IPS-NIHi7 (cell line): ENCODE measurements around the gene IMP4.
"Not testable (repeated sequence)": the region's sequence is repeated elsewhere in the genome, so short reads cannot be mapped to it uniquely, and the experiment has no call there.

Experiments used
- DNase-seq: peaks from one replicate; pipeline ENCODE4 v3.0.0; 2012; ENCODE audit warnings: mixed read lengths; ENCODE audit errors: extremely low spot score

IMP4 gene

DNA sequence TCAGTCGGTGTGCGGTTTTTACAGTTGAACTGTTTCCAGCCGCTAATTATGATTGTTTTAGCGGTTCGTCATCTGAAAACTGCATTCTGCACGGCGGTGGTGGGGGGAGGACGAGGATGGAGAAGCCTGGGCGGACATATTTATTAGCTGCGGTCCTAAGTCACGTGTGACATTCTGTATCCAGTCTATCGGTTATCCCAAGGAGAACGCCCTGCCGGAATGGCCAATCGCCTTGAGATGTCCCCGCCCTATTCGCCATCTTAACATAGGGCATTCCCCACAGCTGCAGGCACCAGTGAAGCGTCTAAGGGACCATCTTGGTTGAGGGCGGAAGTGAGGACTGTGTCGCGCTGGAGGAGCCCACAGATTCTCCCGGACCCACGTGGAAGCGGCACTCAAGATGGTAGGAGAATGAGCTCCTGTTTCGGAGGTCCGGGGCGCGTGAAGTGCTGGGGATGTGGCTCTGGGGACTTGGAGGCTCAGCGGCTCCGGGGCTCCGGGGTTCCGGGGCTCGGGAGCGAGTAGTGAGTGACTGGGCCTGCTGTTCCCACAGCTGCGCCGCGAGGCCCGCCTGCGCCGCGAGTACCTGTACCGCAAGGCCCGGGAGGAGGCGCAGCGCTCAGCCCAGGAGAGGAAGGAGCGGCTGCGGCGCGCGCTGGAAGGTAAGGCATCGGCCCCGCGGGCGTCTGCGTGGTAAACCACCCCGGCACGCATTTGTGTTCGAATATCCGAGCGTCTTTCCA is at the start of gene IMP4:
Gene IMP4, plus strand, starts transcription at position 365 of the 743 bp plus-strand sequence. Its CDS starts 36 bp downstream, at position 401.
- DNase-seq = peak; percentile 93

DNA sequence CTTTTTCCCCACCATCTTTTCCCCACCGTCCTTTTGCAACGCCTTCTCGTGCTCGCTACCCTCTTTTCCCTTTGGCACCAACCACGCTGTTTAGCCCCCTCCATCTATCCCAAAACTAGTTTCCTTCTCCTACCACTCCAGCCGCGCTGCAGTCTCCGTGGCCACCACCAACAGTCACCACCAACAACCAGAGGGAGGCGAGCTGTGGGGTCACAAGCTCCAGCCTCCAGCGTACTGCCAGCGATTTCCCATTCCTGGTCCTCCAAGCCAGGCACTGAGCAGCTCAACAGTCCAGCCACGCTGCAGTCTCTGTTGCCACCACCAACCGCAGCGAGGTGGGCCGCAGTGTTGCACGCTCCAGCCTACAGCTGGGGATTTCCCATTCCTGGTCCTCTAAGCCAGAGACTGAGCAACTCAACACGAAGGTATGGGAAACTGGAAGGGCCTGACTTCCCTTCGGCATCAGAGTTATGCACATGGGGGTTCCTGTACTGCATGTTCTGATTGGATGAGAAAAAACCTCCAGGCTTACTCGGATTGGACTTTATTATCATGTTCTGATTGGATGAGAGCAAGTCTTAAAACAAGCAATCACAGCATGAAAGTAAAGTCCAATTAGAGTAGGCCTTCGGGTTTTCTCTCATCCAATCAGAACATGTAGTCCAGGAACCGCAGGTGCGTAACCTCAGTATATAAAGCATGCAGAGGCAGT is 42.3 kb upstream of the IMP4 start:
- peak; percentile 41 for DNase-seq

DNA sequence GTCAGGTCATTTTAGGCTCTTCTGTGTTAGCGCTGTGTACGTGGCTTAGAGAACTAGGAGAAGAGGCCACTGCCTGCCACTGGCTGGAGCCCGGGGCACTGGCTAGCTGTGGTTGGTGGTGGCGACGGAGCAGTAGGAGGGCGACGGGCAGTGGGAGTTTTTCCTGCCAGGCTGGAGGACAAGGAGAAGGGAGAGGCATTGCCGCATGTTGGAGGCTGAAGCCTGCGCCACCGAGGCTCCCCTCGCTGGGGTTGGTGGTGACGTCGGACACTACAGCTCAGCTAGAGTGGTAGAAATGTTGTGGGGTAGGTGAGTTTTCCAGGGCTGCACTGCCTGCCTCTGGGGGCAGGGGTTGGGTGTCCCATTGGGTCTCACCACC is 41.7 kb upstream of the IMP4 start:
- DNase-seq = no peak

DNA sequence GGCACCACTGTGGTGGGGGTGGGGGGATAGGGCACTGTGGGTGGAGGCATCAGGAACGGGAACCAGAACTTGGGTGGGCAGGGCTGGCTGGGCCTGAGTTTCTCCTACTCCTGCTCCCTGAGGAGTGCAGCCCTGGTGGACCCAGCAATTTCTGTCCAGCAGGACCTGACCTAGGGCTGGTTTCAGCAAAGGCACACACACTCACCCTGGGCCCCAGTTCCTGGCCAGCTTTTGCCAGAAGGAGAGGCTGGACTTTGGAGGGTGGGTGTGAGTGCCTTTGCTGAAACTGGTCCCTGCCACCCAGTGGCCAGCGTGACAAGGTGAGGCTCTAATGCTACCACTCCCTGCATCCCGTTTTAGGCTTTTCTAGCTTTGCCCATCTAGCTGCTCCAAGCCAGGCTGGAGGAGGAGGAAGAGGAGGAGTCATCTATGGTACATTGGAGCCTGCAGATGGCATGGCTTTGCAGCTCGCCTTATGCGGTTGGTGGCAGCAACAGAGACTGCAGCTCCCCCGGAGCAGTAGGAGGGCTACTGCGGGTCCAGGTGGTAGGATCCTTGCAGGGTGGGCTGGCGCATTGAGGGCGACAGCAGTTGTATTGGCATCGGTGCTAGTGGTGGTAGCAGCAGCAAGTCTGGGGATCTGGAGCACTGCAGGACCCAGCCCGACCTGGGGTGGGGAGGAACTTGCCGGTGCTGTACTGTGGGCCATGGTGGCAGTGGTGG is 40.4 kb upstream of the IMP4 start:
- DNase-seq = no peak

DNA sequence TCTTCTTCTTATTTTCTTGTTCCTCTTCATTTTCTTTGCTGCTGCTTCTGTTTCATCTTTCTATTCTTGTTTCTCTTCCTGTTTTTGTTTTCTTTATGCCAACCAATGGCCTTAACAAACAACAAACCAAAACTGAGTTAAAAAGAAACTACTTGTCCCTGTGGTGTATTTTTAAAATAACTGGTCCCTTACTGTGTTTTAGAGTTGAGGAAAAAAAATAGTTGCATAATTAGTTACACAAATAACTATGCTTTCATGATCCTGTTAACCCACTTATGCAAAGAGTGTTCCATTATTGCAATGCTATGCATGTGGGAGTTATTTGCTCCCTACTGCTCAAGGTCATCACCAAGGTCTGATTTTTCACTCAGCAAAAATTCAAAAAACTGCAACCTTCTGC is 39.5 kb upstream of the IMP4 start:
- DNase-seq = no peak

GRCh38 chr2:130304726-130305125 is 38.0 kb upstream of the IMP4 start:
- no peak for DNase-seq

DNA sequence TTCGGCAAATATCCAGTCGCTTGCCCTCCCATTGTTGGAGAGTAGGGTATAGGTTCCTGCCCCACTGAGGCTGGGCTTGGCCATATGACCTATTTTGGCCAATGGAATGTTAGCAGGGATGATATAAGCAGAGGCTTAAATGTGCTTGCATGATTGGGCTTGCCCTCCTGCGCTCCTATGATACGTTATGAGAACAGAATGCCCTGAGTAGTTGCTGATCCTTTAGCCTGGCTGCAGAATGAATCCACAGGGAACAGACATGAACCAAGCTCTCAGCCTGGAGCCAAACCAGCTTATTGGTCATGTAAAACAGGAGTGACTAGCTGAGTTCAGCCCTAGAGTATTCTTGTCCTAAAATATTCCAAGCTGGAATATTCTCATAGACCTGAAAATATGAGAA is 34.8 kb upstream of the IMP4 start:
- DNase-seq = no peak

GRCh38 chr2:130310881-130311280 is 31.8 kb upstream of the IMP4 start:
- no peak for DNase-seq

GRCh38 chr2:130313812-130314334 is 28.8 kb upstream of the IMP4 start:
- DNase-seq = no peak

- no peak for DNase-seq
These were observed 28.3 kb upstream of the IMP4 start for GRCh38 chr2:130314377-130314776.

DNA sequence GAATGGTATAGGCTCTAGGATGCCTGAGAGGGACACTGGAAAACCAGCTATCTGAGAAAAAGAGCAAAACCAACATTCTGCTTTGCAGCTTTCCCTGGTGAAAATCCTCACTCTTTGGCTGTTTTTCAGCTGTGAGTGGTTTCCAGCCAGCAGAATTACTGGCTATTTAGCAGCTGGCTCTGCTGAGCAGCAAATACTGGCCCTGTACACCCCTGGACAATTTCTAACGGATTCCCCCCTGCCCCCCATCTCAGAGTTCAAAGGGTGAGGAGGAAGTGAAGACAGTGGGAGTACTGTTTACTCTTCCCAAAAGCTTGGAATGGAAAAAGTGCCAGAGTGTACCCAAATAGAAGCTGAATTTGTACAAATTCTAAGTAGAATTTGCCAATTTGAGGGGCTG is 26.1 kb upstream of the IMP4 start:
- DNase-seq = no peak

DNA sequence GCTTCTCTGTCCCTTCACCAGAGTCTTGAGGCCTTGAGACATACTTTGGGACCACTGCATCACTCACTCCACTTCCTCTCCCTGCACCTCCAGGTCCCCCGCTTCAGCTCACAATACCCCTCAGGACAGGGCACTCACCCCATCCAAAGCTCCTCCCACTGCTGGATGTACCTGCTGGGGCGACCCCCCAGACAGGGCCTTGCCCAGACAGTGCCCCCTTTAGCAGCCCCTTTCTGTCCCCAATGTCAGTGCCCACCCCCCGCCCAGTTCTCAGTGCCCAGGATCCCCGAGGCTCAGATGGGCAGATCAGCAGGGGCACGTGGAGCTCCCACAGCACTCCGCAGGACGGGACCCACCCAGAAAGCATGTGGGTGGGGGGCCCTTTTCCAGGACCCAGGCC is 23.8 kb upstream of the IMP4 start:
- DNase-seq = no peak

DNA sequence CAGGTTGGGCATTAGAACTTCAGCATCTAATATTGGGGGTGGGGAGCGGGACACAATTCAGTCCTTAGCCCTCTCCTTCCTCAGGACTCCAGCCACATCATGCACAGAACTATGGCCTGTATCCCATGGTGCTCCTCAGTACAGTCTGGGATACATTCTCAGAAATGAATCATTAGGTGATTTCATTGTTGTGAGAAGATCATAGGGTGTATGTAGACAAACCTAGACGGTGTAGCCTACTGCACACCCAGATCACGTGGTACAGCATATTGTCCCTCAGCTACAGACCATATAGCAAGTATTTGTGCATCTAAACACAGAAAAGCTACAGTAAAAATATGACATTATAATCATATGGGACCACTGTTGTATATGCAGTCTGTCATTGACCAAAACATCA is 23.2 kb upstream of the IMP4 start:
- no peak for DNase-seq

- DNase-seq = no peak
These were observed 14.8 kb upstream of the IMP4 start for GRCh38 chr2:130327703-130328527.

DNA sequence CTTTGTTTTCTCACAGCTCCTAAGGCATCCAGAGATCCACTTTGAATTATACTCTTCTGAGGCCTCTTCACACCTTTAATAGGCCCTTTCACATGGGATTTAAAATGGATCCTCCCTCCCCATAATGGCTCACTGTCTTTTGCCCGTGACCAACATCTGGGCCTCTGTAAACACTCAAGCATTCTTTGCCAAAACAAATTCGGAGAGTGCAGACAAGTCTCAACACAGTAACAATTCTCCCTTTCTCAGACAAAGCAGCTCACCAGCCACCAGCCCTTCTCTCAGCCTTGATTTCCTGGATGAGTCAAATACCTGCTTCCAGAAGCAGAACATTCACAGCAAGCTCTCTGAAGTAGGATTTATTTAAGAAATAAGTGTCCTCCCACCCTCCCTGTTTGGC is 14.0 kb upstream of the IMP4 start:
- DNase-seq = no peak

- peak; percentile 81 for DNase-seq
These were observed 10.2 kb upstream of the IMP4 start for GRCh38 chr2:130332271-130333073.

DNA sequence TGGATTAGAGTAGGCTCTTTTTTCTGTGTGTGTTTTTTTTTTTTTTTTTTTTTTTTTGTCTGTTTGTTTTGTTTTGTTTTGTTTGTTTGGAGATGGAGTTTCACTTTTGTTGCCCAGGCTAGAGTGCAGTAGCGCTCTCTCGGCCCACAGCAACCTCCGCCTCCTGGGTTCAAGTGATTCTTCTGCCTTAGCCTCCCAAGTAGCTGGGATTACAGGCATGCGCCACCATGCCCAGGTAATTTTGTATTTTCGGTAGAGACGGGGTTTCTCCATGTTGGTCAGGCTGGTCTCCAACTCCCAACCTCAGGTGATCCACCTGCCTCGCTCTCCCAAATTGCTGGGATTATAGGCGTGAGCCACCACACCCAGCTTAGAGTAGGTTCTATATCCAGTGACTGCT is 9.4 kb upstream of the IMP4 start:
- not testable (repeated sequence) for DNase-seq

DNA sequence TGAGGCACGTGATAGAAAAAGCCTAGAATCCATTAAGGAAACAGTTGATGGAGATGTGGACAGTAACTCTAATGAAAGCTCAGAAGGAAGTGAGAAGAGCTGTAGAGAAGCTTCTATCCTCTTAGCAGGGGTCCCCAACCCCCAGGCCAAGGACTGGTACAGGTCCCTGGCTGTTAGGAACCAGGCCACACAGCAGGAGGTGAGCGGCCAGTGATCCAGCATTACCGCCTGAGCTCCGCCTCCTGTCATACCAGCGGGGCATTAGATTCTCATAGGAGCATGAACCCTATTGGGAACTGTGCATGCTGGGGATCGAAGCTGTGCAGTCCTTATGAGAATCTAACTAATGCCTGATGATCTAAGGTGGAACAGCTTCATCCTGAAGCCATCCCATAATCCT is 8.7 kb upstream of the IMP4 start:
- DNase-seq = no peak

- no peak for DNase-seq
These were observed 7.5 kb upstream of the IMP4 start for GRCh38 chr2:130335226-130335625.

- DNase-seq = no peak
These were observed 6.4 kb upstream of the IMP4 start for GRCh38 chr2:130336150-130336876.
